ENCODE data around the gene SLC35D2. TPM values are rescaled to one million over a fixed set of nuclear protein-coding genes. Genes with fewer than 3 reads are reported as not detected.
A peak's percentile ranks its signal among the peaks of the same experiment; 100 is the strongest.

The SLC35D2 gene
- total RNA-seq: 10 to 100 TPM; 29.8 to 30.3 TPM
- 10 to 100 TPM; 25.3 to 30.5 TPM for polyA plus RNA-seq

- POLR2A ChIA-PET (ENCODE audit: partially characterized antibody): interaction anchor here (0.6 to 5.1 kb wide), 9 partner anchors 9 to 1057 kb away, joined by 3 to 30 read pairs (median 6); partner anchors contain the start of genes HABP4 and ZNF367
- peaks cover 13 to 17% of the 10 kb centered on the region in 2 donors for H3K36me3 Mint-ChIP-seq
- no peaks in the 10 kb centered on the region for H3K9me3 Mint-ChIP-seq
- intact Hi-C loops (cut with micrococcal nuclease): loop anchor here (1.0 to 2.0 kb wide), 2 partner anchors 35 to 68 kb away; partner anchors contain the start of gene ZNF367
- peaks cover 27 to 49% (median 35%) of the 10 kb centered on the region in 4 donors for H3K4me1 Mint-ChIP-seq
- H3K27ac Mint-ChIP-seq: peak within 1 kb of the TSS; percentile 81 to 94 (median 87)
- CTCF ChIA-PET (ENCODE audit: partially characterized antibody): interaction anchor here (1.0 to 2.0 kb wide), 5 partner anchors 16 to 66 kb away, joined by 3 to 6 read pairs (median 5); no protein-coding TSS in a partner anchor
- H3K27me3 Mint-ChIP-seq: no peaks in the 10 kb centered on the region
- H3K4me3 Mint-ChIP-seq: peak within 1 kb of the TSS; percentile 84 to 94 (median 90)
- no peaks in the 10 kb centered on the region for H3K9me3 ChIP-seq (ENCODE audit: control insufficient read depth in 1 of 2, low read length in 2 of 2)
- H3K36me3 ChIP-seq (ENCODE audit: insufficient read depth, low read length): no peaks in the 10 kb centered on the region
- peak within 1 kb of the TSS; percentile 65 for H3K27ac ChIP-seq (ENCODE audit: low read depth, low read length)
- peak within 1 kb of the TSS; percentile 61 to 71 for H3K4me3 ChIP-seq (ENCODE audit: low read length in 2 of 2)
- peaks cover 27% of the 10 kb centered on the region for H3K4me1 ChIP-seq (ENCODE audit: insufficient read depth, low read length)
- no peaks in the 10 kb centered on the region for H3K27me3 ChIP-seq (ENCODE audit: insufficient read depth, low read length)
- peak in 2 of 5 donors; percentile 12 to 13 for DNase-seq
These were observed at the start of gene SLC35D2 for GRCh38 chr9:96383165-96383942. Gene SLC35D2 (minus strand): TSS chr9:96383711. CDS start chr9:96383634, 77 bp downstream.

GRCh38 chr9:96430377-96430776 lies 46.9 kb upstream of the SLC35D2 start:
- Mint-ChIP-seq H3K9me3 (no peaks in the 10 kb centered on the region), H3K27me3 (no peaks in the 10 kb centered on the region), H3K4me1 (peaks cover 0 to 8% (median 5%) of the 10 kb centered on the region in 4 donors), H3K4me3 (no peak overlapping the region), H3K27ac (no peak overlapping the region), H3K36me3 (no peaks in the 10 kb centered on the region)
- H3K27me3 ChIP-seq (ENCODE audit: insufficient read depth, low read length): no peaks in the 10 kb centered on the region
- no peaks in the 10 kb centered on the region for H3K4me1 ChIP-seq (ENCODE audit: insufficient read depth, low read length)
- H3K27ac ChIP-seq (ENCODE audit: low read depth, low read length): no peak overlapping the region
- intact Hi-C loops (cut with micrococcal nuclease): no loop called here
- H3K4me3 ChIP-seq (ENCODE audit: low read length in 2 of 2): no peak overlapping the region
- no peak for DNase-seq
- ChIA-PET POLR2A (ENCODE audit: partially characterized antibody) (no interaction called here), CTCF (ENCODE audit: partially characterized antibody) (no interaction called here)
- no peaks in the 10 kb centered on the region for H3K9me3 ChIP-seq (ENCODE audit: control insufficient read depth in 1 of 2, low read length in 2 of 2)
- no peaks in the 10 kb centered on the region for H3K36me3 ChIP-seq (ENCODE audit: insufficient read depth, low read length)

- no peaks in the 10 kb centered on the region for H3K36me3 Mint-ChIP-seq
- POLR2A ChIA-PET (ENCODE audit: partially characterized antibody): no interaction called here
- Histone ChIP-seq H3K36me3 (ENCODE audit: insufficient read depth, low read length) (no peaks in the 10 kb centered on the region), H3K9me3 (ENCODE audit: control insufficient read depth in 1 of 2, low read length in 2 of 2) (no peaks in the 10 kb centered on the region), H3K4me1 (ENCODE audit: insufficient read depth, low read length) (no peaks in the 10 kb centered on the region), H3K27ac (ENCODE audit: low read depth, low read length) (no peak overlapping the region), H3K4me3 (ENCODE audit: low read length in 2 of 2) (no peak overlapping the region), H3K27me3 (ENCODE audit: insufficient read depth, low read length) (no peaks in the 10 kb centered on the region)
- H3K9me3 Mint-ChIP-seq: no peaks in the 10 kb centered on the region
- intact Hi-C loops (cut with micrococcal nuclease): no loop called here
- H3K27me3 Mint-ChIP-seq: no peaks in the 10 kb centered on the region
- peaks cover 0 to 11% (median 6%) of the 10 kb centered on the region in 4 donors for H3K4me1 Mint-ChIP-seq
- H3K4me3 Mint-ChIP-seq: no peak overlapping the region
- DNase-seq: no peak
- H3K27ac Mint-ChIP-seq: no peak overlapping the region
- CTCF ChIA-PET (ENCODE audit: partially characterized antibody): interaction anchor here (1.2 kb wide), 1 partner anchor 136 kb away, joined by 3 read pairs; no protein-coding TSS in a partner anchor
These were observed 46.2 kb upstream of the SLC35D2 start for GRCh38 chr9:96429732-96430131.

GRCh38 chr9:96425500-96426169 lies 42.1 kb upstream of the SLC35D2 start:
- H3K9me3 ChIP-seq (ENCODE audit: control insufficient read depth in 1 of 2, low read length in 2 of 2): no peaks in the 10 kb centered on the region
- CTCF ChIA-PET (ENCODE audit: partially characterized antibody): interaction anchor here (1.4 kb wide), 1 partner anchor 97 kb away, joined by 3 read pairs; no protein-coding TSS in a partner anchor
- no peaks in the 10 kb centered on the region for H3K36me3 ChIP-seq (ENCODE audit: insufficient read depth, low read length)
- peak in 1 of 5 donors; percentile 47 for DNase-seq
- no peaks in the 10 kb centered on the region for H3K27me3 Mint-ChIP-seq
- peak overlapping the region in 3 of 7 donors; percentile 15 to 73 (median 37) for H3K27ac Mint-ChIP-seq
- no peaks in the 10 kb centered on the region for H3K27me3 ChIP-seq (ENCODE audit: insufficient read depth, low read length)
- H3K4me1 Mint-ChIP-seq: peaks cover 0 to 23% (median 7%) of the 10 kb centered on the region in 4 donors
- H3K4me3 ChIP-seq (ENCODE audit: low read length in 2 of 2): no peak overlapping the region
- no peaks in the 10 kb centered on the region for H3K36me3 Mint-ChIP-seq
- no peaks in the 10 kb centered on the region for H3K9me3 Mint-ChIP-seq
- peak overlapping the region in 2 of 8 donors; percentile 7 to 63 for H3K4me3 Mint-ChIP-seq
- POLR2A ChIA-PET (ENCODE audit: partially characterized antibody): interaction anchor here (1.4 kb wide), 1 partner anchor 24 kb away, joined by 6 read pairs; the partner anchor contains the start of gene HABP4
- H3K27ac ChIP-seq (ENCODE audit: low read depth, low read length): no peak overlapping the region
- intact Hi-C loops (cut with micrococcal nuclease): no loop called here
- H3K4me1 ChIP-seq (ENCODE audit: insufficient read depth, low read length): peaks cover 4% of the 10 kb centered on the region

GRCh38 chr9:96423985-96424336 lies 40.5 kb upstream of the SLC35D2 start:
- H3K4me1 ChIP-seq (ENCODE audit: insufficient read depth, low read length): peaks cover 19% of the 10 kb centered on the region
- ChIA-PET POLR2A (ENCODE audit: partially characterized antibody) (interaction anchor here (0.9 to 1.3 kb wide), 2 partner anchors 11 to 25 kb away, joined by 3 to 4 read pairs; no protein-coding TSS in a partner anchor), CTCF (ENCODE audit: partially characterized antibody) (interaction anchor here (1.0 to 1.4 kb wide), 3 partner anchors 24 to 142 kb away, joined by 3 read pairs; no protein-coding TSS in a partner anchor)
- H3K36me3 Mint-ChIP-seq: no peaks in the 10 kb centered on the region
- H3K27me3 Mint-ChIP-seq: no peaks in the 10 kb centered on the region
- no peaks in the 10 kb centered on the region for H3K9me3 Mint-ChIP-seq
- no peaks in the 10 kb centered on the region for H3K27me3 ChIP-seq (ENCODE audit: insufficient read depth, low read length)
- H3K9me3 ChIP-seq (ENCODE audit: control insufficient read depth in 1 of 2, low read length in 2 of 2): no peaks in the 10 kb centered on the region
- H3K4me3 ChIP-seq (ENCODE audit: low read length in 2 of 2): no peak overlapping the region
- DNase-seq: no peak
- H3K4me3 Mint-ChIP-seq: no peak overlapping the region
- intact Hi-C loops (cut with micrococcal nuclease): no loop called here
- no peaks in the 10 kb centered on the region for H3K36me3 ChIP-seq (ENCODE audit: insufficient read depth, low read length)
- H3K27ac Mint-ChIP-seq: peak overlapping the region in 1 of 7 donors; percentile 23
- no peak overlapping the region for H3K27ac ChIP-seq (ENCODE audit: low read depth, low read length)
- H3K4me1 Mint-ChIP-seq: peaks cover 9 to 37% (median 18%) of the 10 kb centered on the region in 4 donors

GRCh38 chr9:96423322-96423984 lies 39.9 kb upstream of the SLC35D2 start:
- no peak for DNase-seq
- Mint-ChIP-seq H3K9me3 (no peaks in the 10 kb centered on the region), H3K36me3 (no peaks in the 10 kb centered on the region), H3K4me1 (peaks cover 9 to 37% (median 18%) of the 10 kb centered on the region in 4 donors), H3K27ac (peak overlapping the region in 1 of 7 donors; percentile 23), H3K4me3 (no peak overlapping the region), H3K27me3 (no peaks in the 10 kb centered on the region)
- H3K4me1 ChIP-seq (ENCODE audit: insufficient read depth, low read length): peaks cover 19% of the 10 kb centered on the region
- no peak overlapping the region for H3K4me3 ChIP-seq (ENCODE audit: low read length in 2 of 2)
- no peaks in the 10 kb centered on the region for H3K36me3 ChIP-seq (ENCODE audit: insufficient read depth, low read length)
- intact Hi-C loops (cut with micrococcal nuclease): no loop called here
- no peaks in the 10 kb centered on the region for H3K9me3 ChIP-seq (ENCODE audit: control insufficient read depth in 1 of 2, low read length in 2 of 2)
- ChIA-PET CTCF (ENCODE audit: partially characterized antibody) (interaction anchor here (1.0 to 1.4 kb wide), 2 partner anchors 23 to 143 kb away, joined by 3 read pairs; no protein-coding TSS in a partner anchor), POLR2A (ENCODE audit: partially characterized antibody) (interaction anchor here (1.3 to 1.8 kb wide), 2 partner anchors 10 to 28 kb away, joined by 4 to 7 read pairs; no protein-coding TSS in a partner anchor)
- no peaks in the 10 kb centered on the region for H3K27me3 ChIP-seq (ENCODE audit: insufficient read depth, low read length)
- no peak overlapping the region for H3K27ac ChIP-seq (ENCODE audit: low read depth, low read length)
